ENCODE results near the gene DAB2IP.

DAB2IP gene

DNA sequence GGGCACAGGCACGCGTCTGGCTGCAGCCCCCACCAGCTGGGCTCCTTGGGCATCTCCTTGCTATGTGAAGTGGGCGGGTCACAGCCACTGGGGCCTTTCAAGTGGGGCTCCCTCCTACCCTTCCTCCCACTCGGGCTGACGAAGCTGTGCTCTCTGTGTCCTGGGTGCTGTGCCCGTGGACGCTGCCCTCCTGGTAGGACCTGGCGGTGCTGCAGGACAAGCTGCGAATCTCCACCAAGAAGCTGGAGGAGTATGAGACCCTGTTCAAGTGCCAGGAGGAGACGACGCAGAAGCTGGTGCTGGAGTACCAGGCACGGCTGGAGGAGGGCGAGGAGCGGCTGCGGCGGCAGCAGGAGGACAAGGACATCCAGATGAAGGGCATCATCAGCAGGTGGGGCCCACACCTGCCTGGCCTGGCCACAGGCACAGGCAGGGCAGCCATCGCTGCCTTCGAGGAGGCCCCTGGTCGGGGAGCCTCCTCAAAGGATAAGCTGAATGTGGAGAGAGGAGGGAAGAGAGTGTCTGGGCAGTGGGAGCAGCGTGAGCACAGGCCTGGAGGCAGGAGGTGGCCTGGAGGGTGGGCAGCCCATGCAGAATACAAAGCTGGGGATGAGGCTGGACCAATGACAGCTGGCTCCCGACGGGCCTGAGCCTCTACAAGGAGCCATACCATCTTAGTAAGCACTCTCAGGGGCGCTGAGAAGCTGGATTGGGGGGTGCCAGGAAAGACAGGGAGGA is 124.7 kb downstream of the DAB2IP start:
- no peak for DNase-seq (ENCODE audit: low read depth in 2 of 2)

DNA sequence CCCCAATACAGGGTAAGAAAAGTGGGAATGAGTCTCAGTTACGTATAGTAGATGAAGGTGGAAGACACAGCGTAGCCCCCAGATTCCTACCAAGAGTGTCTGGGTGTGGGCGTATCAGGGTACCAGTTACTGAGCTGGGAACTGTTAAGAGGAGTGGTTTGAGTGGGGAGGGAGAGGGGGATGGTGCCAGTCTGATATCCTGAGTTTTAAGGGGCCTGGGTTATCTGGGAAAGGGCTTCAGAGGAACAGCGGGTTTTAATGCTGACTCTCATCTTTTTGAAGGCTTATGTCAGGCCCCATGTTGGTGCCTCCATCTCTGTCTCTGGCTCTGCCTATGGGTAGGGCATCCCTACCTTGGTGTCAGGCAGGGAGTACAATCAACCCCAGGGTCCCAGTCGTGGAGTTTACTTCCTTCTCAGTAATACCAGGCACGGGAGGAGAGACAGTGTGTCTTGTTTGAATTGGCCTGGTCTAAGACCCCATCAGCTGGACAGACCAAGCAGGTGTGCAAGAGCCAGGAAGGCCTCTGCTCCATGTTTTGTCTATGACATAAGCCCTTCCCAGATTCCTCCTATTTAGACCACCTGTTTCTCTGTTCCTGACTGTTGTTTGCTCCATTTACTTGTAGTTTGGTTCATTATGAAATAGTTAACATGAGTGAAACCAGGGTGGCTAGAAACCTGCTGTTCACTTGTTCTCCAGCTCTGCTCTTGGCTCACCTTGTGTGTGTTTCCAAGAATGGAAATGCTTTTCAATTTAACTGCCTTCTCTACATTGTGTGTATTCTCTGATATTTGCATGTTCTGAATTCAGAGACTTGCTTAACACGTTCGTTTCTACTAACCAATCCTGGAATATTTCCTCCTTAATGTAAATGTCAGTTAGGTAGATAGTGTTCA is 125.6 kb downstream of the DAB2IP start:
- no peak for DNase-seq (ENCODE audit: low read depth in 2 of 2)

DNA sequence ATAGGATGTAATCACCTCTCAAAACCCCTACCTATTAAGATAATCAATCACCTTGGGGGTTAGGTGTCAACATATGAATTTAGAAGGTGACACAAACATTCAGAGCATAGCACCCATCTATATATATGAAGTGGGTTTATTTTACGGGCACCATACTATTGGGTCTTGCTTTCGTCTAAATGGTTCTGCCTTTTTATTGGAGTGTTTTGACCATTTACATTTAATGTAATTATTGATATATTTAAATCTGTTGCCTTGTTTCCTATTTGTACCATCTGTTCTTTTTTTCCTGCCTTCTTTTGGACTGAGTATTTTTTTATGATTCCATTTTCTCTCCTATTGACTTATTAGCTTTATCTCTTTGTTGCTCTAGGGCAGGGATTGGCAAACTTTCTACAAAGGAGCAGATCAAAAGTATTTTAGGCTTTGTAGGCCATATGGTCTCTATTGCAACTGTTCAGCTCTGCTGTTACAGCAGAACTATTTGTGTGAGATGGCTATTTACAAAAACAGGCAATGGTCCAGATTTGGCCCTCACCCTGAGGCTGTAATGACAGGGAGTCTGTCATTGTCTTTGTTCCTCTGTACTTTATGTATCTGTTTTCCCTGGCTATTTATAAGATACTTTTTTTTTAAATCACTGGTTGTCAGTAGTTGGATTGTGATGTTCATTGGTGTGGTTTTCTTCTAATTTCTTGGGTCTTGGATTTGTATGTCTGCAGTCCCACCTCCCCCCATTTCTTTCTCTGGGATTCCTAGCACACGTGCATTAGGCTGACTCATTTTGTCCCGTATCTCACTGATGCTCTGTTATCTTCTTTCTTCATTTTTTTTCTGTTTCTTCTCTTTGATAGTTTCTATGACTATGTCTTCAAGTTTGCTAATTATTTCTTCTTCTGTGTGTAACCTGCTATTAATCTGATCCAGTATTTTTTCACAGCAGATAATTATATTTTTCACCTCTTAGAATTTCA is 127.1 kb downstream of the DAB2IP start:
- no peak for DNase-seq (ENCODE audit: low read depth in 2 of 2)

DNA sequence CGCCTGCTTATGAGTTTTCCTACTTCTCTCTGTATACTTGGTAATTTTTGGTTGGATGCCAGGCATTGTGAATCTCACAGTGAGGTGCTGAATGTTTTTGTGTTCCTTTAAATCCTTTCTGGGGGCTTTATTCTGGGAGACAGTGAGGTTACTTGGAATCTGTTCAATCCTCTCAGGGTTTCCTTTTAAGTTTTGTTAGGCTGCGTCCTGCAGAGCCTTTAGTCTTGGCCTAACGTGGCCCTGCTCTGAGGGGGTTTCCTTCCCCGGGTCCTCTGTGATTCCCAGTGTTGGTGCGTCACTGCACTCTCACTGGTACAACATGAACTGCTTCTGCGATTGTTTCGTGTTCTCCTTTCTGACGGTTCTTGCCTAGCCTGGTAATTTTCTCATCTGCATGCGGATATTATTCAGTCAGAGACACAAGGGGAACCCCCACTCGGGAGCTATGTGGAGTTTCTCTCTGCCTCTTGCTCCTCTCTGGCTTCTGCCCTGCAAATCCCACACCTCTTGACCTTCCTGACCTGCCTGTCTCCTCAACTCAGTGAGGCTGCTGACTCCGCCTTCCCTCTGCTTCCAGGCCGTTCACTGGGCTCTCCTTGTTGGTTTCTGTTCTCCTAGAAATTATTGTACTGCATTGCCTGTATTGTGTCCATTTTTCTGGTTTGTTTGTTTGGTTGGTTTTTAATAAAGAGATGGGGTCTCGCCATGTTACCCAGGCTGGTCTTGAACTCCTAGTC is 128.1 kb downstream of the DAB2IP start:
- no peak for DNase-seq (ENCODE audit: low read depth in 2 of 2)

DNA sequence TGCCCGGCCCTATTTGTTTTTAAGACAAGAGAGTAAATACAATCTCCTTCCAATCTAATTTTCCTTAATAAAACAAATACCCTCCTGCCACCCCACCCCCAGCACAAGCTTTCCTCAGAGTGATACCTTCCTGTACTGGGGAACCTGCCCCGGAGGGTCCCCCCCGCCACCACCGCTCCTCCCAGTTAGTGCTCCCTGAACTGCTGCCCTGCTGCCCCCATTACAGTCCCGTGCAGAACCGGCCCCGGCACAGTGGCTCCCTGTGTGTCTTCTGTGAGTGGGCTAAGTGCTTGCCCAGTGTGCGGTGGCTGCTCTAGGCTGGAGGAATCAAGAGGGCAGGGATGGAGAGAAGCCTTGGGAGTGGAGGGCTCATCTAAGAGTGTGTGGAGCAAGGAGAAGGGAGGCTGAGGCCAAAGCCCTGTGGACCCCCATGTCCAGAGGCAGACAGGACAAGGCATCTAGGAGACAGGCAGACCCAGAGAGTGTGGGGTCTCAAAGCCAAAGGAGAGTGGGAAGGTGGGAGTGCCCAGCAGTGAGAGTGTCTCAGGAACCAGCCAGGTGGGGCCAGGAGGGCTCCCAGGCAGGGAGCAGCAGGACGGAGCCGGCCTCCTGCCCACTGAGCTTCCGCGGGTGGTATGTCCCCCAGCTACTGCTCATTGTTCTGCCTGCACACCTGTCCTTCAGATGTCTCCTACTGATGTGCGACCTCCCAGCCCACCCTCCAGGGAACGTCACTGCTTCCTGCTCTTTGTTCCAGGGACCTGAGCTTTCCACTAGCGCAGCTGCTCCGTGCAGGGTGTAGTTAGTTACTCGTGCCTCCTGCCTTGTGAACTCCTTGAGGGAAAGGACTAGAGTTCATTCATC is 129.0 kb downstream of the DAB2IP start:
- no peak for DNase-seq (ENCODE audit: low read depth in 2 of 2)

DNA sequence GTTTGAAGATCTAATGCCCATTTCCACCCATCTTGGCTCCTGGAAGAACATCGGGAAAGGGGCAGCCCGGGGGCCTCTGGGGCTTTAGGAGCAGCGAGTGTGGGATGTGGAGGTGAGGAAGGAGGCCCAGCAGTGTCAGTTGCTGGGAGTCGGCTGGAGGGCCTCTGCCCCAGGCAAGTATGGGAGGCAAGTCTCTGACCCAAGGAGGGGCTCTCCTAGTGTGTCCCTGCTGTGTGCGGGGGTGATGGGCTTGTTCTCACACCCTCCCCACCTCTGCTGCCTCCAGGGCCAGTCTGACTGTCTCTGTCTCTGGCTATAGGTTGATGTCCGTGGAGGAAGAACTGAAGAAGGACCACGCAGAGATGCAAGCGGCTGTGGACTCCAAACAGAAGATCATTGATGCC is 129.7 kb downstream of the DAB2IP start:
- no peak for DNase-seq (ENCODE audit: low read depth in 2 of 2)

DNA sequence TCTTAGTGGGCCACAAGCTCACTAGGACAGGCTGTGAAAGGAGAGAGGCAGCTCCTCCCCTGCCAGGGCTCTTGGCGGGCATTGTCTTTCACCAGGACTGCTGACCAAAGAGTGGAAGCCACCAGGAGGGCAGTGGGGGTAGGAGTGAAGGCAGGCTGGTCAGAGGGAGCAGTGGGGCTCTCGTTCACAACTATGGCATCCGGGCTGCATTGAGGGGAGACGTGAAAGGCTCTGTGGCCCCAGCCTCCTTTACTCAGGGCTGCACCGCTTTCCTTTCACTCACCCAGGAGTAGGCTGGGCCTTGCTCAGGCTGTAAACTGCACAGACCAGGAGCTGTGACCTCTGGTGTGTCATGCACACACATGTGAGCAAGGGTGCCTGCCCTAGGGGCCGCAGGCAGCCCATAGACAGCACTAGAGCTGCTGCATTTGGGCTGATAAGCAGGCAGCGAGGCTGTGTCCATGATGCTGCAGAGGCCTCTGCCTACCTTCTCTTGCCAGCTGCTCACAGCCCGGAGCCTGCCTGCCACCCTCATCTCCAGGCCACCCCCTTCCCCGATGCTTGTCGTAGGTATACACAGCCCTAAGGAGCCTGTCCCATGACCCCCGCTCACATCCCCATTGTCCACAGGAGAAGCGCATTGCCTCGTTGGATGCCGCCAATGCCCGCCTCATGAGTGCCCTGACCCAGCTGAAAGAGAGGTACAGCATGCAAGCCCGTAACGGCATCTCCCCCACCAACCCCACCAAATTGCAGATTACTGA is 130.4 kb downstream of the DAB2IP start:
- DNase-seq (ENCODE audit: low read depth in 2 of 2) = no peak

DNA sequence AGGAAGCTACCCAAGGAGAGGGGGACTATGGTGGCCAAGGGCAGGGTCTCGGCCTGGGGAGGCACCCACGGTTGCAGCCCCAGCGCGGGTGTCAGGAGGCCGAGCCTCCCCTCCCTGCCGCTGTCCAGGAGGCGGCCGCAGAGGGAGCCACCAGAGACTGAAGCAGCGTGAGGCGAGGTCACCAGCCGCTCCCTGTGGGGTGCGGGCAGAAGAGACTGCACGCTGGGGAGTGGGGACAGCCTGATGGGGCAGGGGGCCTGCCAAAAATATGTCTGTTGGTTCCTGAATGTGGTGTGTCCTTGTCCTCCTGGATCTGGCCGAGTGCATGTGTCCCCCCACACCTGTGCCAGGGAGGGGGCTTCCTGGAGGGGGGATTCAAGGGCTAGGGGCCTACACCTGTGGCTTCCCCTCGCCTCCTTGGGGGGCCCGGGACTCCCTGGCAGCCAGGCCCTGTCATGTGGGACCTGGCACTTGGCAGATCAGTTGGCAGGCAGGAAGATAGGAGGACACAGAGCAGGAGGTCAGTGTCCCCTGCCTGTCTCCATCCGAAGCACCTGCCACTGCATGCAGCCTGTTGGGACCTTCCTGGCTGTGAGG is 131.2 kb downstream of the DAB2IP start:
- no peak for DNase-seq (ENCODE audit: low read depth in 2 of 2)

DNA sequence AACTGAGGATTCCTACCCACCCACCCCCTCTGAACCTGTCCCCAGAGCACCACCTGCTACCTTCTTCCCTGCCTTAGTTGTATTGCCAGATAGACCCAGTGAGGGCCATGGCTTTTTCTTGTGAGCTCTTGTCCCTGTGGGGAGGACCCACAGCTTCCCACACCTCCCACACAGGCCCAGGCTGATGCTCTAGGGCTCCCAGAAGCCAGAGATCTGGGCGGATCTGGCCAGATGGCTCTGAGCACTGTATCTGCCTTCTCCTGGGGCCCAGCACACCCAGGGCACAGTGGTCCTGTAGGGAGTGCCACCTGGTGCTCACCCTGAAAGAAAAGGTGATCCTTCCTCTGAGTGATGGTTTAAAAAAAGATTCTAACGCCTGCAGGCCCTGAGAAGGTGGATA is 131.7 kb downstream of the DAB2IP start:
- DNase-seq (ENCODE audit: low read depth in 2 of 2) = no peak

DNA sequence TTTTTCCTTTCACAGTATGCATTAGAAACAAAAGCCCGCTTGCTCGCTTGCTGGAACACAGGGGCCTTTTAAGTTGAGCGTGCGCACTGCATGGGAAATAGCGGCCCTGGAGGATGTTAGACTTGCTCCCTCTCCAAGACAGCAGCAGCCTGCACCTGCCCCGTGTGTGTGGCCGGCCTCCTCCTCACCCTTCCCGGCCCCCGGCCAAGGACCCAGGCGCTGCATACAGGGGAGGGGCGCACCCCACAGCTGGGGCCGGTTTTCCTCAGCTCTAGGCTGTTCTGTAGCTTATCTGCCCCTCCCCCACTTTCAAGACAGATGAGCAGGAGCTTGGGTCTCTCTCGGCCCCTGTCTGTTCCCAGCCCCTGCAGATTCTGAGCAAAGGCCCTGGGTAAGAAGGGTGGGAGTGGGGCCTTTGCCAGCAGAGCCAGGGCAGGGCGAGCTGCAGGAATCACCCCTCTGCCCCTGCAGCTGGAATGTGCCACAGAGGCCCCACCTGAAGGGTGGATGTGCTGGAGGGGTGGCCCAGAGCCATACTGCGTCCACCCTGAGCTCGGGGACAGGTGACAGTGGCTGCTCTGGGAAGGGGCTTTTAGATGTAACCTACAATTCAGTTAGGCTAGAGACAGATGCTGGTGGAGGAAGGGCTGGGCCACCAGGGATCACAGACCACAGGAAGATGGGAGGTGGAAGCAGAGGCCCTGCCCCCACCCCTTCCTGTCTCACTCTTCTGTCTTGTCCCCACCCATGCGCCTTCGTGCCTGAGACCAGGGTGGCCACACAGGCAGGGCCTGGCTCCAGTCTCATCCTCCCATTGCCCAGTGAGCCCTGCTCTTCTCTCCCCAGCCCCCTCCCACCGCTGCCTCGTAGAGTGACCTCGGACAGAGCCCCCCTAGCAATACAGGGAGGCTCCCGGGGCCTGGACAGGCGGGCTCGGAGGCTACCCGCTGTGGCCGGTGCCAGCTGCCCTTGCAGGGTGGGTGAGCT is 132.4 kb downstream of the DAB2IP start:
- DNase-seq (ENCODE audit: low read depth in 2 of 2) = no peak

DNA sequence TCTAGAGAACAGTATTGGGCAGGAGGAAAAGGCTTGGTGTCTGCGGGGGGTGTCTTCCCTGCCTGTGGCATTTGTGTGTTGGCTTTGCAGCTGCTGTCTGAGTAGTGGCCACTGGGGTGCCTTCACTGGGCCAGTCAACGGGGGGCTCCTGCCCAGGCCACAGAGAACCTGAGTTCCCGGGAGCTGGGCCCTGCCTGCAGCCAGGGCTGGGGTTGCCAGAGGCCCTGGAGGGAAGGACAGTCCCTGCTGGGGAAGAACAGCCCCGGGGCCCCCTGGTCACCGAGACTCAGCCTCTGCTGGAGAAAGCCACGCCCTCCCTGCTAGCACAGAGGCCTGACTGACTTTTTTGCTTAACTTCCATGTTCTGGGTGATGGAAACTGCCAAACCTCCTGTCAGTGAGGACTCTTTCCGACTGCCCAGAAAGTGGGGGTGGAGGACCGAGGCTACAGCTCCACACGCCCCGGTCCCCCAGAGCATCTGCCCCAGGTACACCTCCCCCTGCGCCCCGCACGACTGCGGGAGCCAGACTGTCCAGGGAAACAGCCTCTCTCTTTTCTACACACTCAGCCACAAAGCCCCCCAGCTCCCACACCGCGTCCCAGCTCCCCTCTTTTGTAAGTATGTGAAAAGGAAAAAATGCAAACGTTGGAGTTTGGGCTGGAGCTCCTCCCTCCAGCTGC is 133.4 kb downstream of the DAB2IP start:
- DNase-seq (ENCODE audit: low read depth in 2 of 2) = no peak

DNA sequence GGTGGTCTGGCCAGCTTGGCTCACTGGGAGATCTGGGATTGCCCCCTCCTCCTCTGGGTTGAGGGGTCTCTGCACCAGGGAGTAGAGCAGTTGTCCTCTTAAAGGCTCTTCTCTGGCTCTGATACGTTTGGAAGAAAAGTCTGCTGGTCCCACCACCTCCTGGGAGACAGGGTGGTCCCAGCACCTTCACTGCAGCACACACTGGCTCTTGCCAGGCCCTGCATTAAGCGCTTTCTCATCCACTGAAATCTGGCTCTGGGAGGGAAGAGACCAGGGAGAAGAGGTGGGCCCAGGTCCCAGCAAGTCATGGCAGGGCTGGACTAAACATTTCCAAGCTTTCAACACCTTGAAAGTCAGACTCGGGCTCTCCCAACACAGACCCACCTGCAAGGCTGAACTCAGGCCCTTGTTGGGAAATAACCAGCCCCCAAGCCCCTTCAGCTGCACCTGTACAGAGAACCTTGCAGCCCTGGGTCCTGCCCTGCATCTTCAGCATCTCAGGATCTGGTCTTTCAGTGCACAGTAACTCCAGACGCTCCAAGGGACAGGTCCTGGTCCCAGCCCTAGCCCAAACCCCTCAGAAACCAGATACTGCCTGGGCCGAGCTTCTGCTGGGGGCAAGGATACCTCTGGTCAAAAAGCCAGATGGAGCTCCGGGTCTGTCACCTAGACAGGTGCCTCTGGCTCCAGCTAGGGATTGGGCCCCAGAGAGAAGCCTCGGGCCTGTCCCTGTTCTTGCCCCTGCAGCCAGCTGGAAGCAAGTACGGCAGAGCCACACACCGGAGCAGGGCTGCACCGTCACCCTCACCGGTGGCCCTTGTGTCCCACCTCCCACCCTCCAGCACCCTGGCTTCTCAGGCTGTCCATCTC is 134.5 kb downstream of the DAB2IP start:
- DNase-seq (ENCODE audit: low read depth in 2 of 2) = no peak

DNA sequence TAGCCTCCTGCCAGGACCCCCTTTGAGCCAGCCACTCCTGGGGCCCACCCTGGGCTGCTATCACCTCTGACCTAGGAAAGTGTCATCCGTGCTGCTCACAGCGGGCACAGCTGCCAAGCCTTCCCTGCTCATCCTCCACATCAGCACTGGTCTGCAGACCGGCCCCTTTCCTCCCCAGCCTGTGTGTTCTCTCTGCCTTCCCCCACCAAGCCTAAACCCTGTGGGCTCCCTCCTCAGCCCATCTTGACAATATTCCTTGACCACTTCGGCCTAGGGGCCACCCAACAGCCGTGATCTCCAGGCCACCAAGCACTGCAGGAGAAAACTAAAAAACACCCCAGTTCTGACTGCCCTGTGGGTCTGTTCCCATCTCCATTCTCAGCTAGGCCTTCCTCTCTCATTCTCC is 135.1 kb downstream of the DAB2IP start:
- no peak for DNase-seq (ENCODE audit: low read depth in 2 of 2)

DNA sequence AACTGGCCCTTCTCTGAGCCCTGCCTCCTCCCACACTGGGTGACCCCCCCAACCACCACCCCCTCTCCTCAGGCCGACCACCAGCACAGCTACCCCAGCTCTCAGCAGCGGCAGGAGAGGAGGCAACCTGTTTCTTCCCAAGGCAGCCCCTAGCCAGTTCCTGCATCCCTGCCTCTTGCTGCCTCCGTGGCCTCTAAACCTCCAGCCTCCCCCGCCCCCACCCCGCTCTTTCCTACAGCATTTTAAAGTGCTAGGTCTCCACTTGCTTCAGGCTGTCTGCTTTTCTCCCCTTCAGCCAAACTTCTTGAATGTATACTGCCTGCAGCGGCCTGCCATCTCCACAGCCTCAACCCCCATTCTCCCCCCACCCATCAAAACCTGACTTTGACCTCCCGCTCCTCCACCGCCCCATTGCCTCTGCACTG is 135.6 kb downstream of the DAB2IP start:
- no peak for DNase-seq (ENCODE audit: low read depth in 2 of 2)

DNA sequence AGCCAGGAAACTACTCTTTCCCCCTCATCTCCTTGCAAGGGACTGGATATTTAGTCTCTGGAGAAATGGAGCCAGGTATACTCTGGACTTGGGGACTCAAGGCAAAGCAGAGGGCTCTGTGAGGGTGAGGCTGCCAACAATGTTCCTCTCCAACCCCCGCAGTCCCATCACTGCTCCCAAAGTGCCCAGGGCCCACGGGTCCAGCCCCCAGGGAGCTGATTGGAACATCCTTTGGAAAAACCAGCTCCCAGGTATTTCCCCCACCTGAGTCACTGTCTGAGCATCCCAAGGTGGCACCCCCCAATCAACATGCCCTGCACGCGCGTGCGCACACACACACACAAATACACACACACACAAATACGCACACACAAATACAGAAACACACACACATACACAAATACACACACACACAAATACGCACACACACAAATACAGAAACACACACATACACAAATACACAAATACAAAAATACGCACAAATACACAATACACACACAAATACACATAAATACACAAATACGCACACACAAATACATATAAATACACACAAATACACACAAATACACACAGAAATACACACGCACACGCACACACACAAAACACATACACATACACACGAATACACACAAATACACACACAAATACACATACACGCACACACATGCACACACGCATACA is 137.4 kb downstream of the DAB2IP start:
- DNase-seq (ENCODE audit: low read depth in 2 of 2) = no peak

DNA sequence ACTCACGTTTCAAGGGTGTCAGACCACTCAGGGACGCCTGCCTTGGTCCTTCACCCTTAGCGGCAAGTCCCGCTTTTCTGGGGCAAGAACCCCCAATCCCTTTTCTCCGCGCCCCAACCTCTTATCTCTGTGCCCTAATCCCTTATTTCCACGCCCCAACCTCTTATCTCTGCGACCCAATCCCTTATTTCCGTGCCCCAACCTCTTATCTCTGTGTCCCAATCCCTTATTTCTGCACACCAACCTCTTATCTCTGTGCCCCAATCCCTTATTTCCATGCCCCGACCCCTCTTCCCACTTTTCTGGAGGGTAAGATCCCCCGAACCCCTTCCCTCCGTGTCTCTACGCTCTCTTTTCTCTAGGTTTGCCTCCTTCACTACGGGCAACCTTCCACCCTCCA is 139.4 kb downstream of the DAB2IP start:
- DNase-seq (ENCODE audit: low read depth in 2 of 2) = no peak

All from fibroblast of skin of left biceps (primary cell).